ENCODE results near the gene KLHDC3. TPM values are rescaled to one million over a fixed set of nuclear protein-coding genes. Genes with fewer than 3 reads are reported as not detected.

The KLHDC3 gene
- total and polyA plus RNA-seq, 10 of the 15 experiments (the other 5 are each of a cell fraction or from before 2014, with no cell fraction given) = 2.4 to 102 (median 55.4) TPM

- no peak for FAIRE-seq
Observed at GRCh38 chr6:43037197-43037596, 23.1 kb downstream of the KLHDC3 start.

More at GRCh38 chr6:43037197-43037596, 23.1 kb downstream of the KLHDC3 start:
- DNase-seq (ENCODE audit: low read depth, low spot score) (no peak), ATAC-seq (no peak)
- Histone ChIP-seq H2AFZ (ENCODE audit: control insufficient read depth, low read depth, low read length) (no peak overlapping the region), H3K4me3 (no peak overlapping the region), H3K4me2 (ENCODE audit: control insufficient read depth, insufficient read depth) (no peak overlapping the region), H4K20me1 (ENCODE audit: control insufficient read depth, insufficient read depth) (no peaks in the 10 kb centered on the region), H3K9me3 (replicated peaks; ENCODE audit: control insufficient read depth, insufficient read depth, low read length) (no peaks in the 10 kb centered on the region), H3K27me3 (replicated peaks in 1 of 2; ENCODE audit: control insufficient read depth in 2 of 2, insufficient read depth in 2 of 2, low read length in 1 of 2) (no peaks in the 10 kb centered on the region), H3K4me1 (ENCODE audit: control insufficient read depth, insufficient read depth, low read length) (no peaks in the 10 kb centered on the region), H3K9ac (ENCODE audit: control insufficient read depth, insufficient read depth, low read length) (no peak overlapping the region), H3K27ac (ENCODE audit: control insufficient read depth, insufficient read depth) (no peak overlapping the region), H3K36me3 (ENCODE audit: control insufficient read depth in 2 of 2, insufficient read depth in 2 of 2, low read length in 1 of 2) (peaks cover 11 to 12% of the 10 kb centered on the region in 2 experiments), H3K79me2 (ENCODE audit: control insufficient read depth, insufficient read depth, low read length) (no peaks in the 10 kb centered on the region)
- 87% methylated on average over 5 of the region's 5 CpGs for WGBS (ENCODE audit: insufficient coverage, insufficient replicate concordance, low lambda C conversion rate, missing lambda C conversion rate)
- intact Hi-C loops (cut with micrococcal nuclease; ENCODE audit: unreplicated experiment) = no loop called here
- ChIA-PET CTCF (interaction anchor here (0.6 kb wide), 1 partner anchor 17 kb away, joined by 4 read pairs; no protein-coding TSS in a partner anchor), RAD21 (ENCODE audit: unreplicated experiment) (no interaction called here), SMC1A (ENCODE audit: uncharacterized antibody, unreplicated experiment) (no interaction called here), POLR2A (interaction anchor here (0.9 kb wide), 1 partner anchor 17 kb away, joined by 3 read pairs; the partner anchor contains the start of gene CUL7)
- TSS peak; percentile 36 for BruUV-seq (replicated peaks)
- in situ Hi-C loops (cut with MboI) = no loop called here
- TF ChIP-seq JUNB (IDR thresholded peaks at IDR 0.05) (no peak), RB1 (IDR thresholded peaks at IDR 0.05; ENCODE audit: borderline replicate concordance) (no peak), SMC3 (IDR thresholded peaks at IDR 0.05; ENCODE audit: borderline replicate concordance, low read length) (no peak), KAT2A (conservative IDR thresholded peaks at IDR 0.05; ENCODE audit: control insufficient read depth, low read depth, low read length) (no peak), ELK1 (IDR thresholded peaks at IDR 0.05; ENCODE audit: low read depth, low read length) (no peak), STAT3 (IDR thresholded peaks at IDR 0.05; ENCODE audit: low read depth, low read length) (no peak), YY1 (IDR thresholded peaks at IDR 0.05; ENCODE audit: low read depth, low read length) (no peak), SREBF1 (IDR thresholded peaks at IDR 0.05; ENCODE audit: low read length) (no peak), RFX5 (IDR thresholded peaks at IDR 0.05; ENCODE audit: low read depth, low read length) (no peak), ESRRA (IDR thresholded peaks at IDR 0.05; ENCODE audit: low read length) (no peak), RBBP5 (conservative IDR thresholded peaks at IDR 0.05) (no peak), NKRF (conservative IDR thresholded peaks at IDR 0.05) (no peak), ZNF384 (IDR thresholded peaks at IDR 0.05; ENCODE audit: borderline replicate concordance, low read depth, low read length) (no peak), CEBPB (IDR thresholded peaks at IDR 0.05; ENCODE audit: borderline replicate concordance in 1 of 2, low read depth in 2 of 2, low read length in 2 of 2) (no peak)

Measured in GM12878 (cell line).